ENCODE results near the gene RNASEH2B. TPM values are rescaled to one million over a fixed set of nuclear protein-coding genes. Genes with fewer than 3 reads are reported as not detected.

The RNASEH2B gene, protein sequence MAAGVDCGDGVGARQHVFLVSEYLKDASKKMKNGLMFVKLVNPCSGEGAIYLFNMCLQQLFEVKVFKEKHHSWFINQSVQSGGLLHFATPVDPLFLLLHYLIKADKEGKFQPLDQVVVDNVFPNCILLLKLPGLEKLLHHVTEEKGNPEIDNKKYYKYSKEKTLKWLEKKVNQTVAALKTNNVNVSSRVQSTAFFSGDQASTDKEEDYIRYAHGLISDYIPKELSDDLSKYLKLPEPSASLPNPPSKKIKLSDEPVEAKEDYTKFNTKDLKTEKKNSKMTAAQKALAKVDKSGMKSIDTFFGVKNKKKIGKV
- 46.4 TPM for total RNA-seq
- long read RNA-seq, full-length matches to known transcripts = 15 of 15 reads
- long read RNA-seq, partial matches to known transcripts = 0 of 15 reads
- long read RNA-seq, other reads (novel, unspliced or antisense) = 0 of 15 reads

DNA sequence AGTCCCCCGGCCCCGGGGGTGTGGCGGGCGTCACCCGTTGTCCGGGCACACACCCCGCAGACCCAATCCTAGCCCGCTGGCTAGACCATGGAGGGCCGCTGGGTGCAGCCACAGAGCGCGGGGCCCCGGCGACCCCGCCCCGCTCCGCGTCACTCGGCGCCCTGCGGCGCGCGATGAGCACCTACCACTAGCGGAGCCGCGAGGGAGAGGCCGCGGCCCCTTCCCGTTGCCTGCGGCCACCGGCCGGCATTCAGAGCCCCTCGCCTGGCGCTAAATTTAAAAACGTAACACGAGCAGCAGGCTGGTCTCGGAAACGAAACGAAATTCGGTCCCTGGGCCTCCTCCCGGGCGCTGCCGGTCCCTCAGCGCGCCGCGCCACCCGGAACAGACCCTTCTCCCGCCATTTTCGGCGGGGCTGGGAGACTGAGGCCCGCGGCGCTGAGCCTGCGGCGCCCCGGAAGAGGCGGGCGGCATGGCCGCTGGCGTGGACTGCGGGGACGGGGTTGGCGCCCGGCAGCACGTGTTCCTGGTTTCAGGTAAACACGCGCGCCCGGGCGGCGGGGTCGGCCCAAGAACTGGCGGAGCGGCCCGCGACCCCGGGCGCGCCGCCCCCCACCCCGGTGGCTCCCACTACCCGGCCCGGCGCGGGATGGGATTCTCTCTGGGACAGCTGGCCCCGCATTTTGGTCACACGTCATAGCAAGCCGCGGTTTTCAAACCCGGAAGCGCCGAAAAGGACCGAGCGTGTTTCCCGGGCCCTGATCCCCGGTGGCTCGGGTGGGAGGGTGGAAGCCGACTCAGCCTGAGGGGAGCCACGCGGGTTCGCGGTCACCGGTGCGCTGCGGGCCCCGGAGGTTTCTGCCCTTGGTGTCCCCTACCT is at the start of gene RNASEH2B:
RNASEH2B (plus strand) TSS at position 187 of the 880 bp plus-strand sequence; CDS start at position 473, 286 bp downstream.
- ATAC-seq = peak; percentile 94
- DNase-seq (ENCODE audit: missing footprints) = peak; percentile 89
- intact Hi-C loops (cut with DNase I) = loop anchor here (2.0 to 10.0 kb wide), 5 partner anchors 108 to 973 kb away; partner anchors contain the start of gene SPRYD7

DNA sequence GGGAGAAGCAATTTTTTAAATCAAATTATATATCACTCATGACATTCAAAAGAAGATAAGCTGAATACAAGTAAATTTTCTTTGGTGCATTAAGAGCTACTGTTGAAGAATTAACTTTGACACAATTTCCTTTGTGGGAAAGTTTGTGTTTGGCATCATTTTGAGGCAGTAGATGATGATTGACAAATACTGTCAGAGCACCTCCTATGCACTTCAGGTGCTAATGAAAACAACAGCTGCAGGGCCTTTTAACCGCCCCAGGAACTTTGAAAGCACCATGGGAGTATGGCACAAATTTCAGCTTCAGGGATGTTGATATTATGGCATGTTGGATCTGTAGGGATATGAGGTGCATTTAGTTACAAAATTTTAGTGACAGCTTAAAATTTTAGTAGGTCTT is 45.1 kb upstream of the RNASEH2B start:
- DNase-seq (ENCODE audit: missing footprints) = no peak
- intact Hi-C loops (cut with DNase I) = no loop called here
- no peak for ATAC-seq

DNA sequence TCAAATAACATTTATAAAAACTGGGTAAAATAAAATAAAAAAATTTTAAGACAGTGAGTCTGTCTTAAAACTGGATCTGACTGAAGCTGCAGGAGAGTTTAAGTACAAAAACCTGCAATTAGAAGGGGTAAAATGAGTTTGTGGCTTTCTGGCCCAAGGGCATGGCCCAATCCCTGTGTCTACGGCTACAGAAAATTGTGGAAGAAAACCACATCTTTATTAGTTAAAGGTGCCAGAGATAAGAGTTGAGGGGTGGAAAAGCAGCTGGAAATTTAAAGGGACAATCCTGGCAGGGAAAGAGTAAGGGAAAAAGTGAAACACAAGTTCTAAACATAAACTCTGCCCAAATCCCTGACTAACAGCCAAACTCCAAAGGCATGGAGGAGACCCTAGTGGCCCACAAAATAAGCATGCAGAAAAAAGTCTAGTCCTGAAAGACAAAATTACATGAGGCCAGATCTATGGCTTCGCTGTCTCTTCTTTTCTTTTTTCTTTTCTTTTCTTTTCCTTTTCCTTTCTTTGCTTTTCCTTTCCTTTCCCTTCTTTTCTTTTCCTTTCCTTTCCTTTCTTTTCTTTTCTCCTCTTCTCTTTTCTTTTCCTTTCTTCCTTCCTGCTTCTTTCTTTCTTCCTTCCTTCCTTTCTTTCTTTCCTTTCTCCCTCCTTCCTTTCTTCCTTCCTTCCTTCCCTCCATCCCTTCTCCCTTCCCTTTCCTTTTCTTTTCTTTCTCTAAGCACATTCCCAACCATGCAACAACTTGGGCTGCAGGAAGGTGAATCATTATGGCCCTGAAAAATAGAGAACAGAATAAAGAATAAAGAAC is 42.6 kb upstream of the RNASEH2B start:
- no peak for ATAC-seq
- intact Hi-C loops (cut with DNase I) = no loop called here
- no peak for DNase-seq (ENCODE audit: missing footprints)

- no peak for DNase-seq (ENCODE audit: missing footprints)
- ATAC-seq = no peak
- intact Hi-C loops (cut with DNase I) = no loop called here
These were observed 42.0 kb upstream of the RNASEH2B start for GRCh38 chr13:50867637-50867945.

- intact Hi-C loops (cut with DNase I) = no loop called here
- no peak for ATAC-seq
- DNase-seq (ENCODE audit: missing footprints) = no peak
These were observed 38.2 kb upstream of the RNASEH2B start for GRCh38 chr13:50871405-50871804.

DNA sequence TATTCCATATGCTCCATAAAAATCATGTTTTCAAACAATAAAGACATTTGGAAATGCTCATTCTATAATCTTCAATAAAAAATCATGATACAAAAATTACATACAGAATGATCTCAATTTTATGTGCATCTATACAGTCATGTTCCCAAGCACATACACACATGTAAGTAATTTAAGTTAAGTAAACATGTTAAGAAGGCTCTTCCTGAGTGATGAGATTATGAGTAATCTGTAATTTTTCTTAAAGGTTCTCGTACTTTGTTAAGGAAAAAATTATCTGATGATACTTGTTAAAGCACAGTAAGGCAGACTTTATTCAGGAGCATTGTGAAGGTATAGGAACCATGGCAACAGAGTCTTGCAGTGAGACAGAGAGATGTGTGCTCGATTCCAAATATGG is 36.1 kb upstream of the RNASEH2B start:
- intact Hi-C loops (cut with DNase I) = no loop called here
- ATAC-seq (no peak), DNase-seq (ENCODE audit: missing footprints) (no peak)

GRCh38 chr13:50873991-50874390 is 35.6 kb upstream of the RNASEH2B start:
- intact Hi-C loops (cut with DNase I) = no loop called here
- DNase-seq (ENCODE audit: missing footprints) (no peak), ATAC-seq (no peak)

DNA sequence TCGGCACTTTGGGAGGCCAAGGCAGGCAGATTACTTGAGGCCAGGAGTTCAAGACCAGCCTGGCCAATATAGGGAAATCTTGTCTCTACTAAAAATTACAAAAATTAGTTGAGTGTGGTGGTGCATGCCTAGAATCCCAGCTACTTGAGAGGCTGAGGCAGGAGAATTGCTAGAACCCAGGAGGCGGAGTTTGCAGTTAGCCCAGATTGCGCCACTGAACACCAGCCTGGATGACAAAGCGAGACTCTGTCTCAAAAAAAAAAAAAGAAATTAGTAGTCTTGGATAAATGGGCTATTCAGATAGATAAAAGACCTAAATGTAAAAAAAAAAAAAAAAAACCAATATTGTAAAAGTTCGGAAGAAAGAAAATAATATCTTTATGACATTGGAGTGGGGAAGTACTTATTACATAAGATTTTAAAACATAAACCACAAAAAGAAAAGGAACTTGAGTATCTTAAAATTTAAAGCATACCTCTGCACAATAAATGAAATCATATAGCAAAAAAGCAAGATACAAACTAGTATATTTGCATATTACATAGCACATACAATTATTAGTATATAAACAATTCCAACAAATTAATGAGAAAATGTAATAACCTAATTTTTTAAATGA is 26.7 kb upstream of the RNASEH2B start:
- intact Hi-C loops (cut with DNase I) = no loop called here
- DNase-seq (ENCODE audit: missing footprints) (no peak), ATAC-seq (no peak)

GRCh38 chr13:50883728-50884127 is 25.9 kb upstream of the RNASEH2B start:
- no peak for DNase-seq (ENCODE audit: missing footprints)
- ATAC-seq = no peak
- intact Hi-C loops (cut with DNase I) = no loop called here

DNA sequence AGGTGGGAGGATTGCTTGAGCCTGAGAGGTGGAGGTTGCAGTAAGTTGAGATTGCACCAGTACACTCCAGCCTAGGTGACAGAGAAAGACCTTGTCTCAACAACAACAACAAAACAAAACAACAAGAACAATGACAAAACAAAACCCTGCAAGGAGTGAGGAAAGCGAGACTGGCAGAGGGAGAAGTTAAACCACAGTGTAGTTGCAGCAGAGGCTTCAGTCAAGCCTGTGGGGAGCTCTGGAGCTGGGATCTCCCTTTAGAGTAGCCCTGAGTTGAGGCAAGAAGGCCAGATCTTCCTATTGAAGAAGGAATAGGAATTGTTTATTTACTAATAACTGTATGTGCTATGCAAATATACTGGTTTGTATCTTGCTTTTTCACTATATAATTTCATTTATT is 25.3 kb upstream of the RNASEH2B start:
- DNase-seq (ENCODE audit: missing footprints) = no peak
- intact Hi-C loops (cut with DNase I) = no loop called here
- no peak for ATAC-seq

- DNase-seq (ENCODE audit: missing footprints) (no peak), ATAC-seq (no peak)
- intact Hi-C loops (cut with DNase I) = no loop called here
These were observed 22.4 kb upstream of the RNASEH2B start for GRCh38 chr13:50887151-50887550.

- DNase-seq (ENCODE audit: missing footprints) = no peak
- no peak for ATAC-seq
- intact Hi-C loops (cut with DNase I) = no loop called here
These were observed 21.2 kb upstream of the RNASEH2B start for GRCh38 chr13:50888362-50888761.

DNA sequence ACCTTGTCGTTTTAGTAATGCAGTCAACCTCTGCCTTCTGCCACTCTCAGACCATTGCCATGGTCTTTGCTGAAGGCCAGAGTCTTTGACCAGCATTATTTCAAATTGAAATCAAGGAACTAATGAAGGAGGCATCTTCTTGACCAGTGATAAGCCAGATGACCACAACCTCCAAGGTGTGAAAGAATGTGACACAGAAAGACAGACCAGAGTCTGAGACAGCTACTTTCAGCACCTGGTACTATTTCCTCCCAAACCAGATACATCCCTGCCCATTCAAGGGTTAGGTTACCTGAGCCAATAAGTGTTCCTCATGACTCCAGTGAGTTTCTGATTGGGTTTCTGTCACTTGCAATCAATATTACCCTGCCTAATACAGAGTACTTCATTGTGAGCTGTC is 20.3 kb upstream of the RNASEH2B start:
- intact Hi-C loops (cut with DNase I) = no loop called here
- ATAC-seq (no peak), DNase-seq (ENCODE audit: missing footprints) (no peak)

GRCh38 chr13:50891206-50891605 is 18.4 kb upstream of the RNASEH2B start:
- intact Hi-C loops (cut with DNase I) = no loop called here
- no peak for ATAC-seq
- no peak for DNase-seq (ENCODE audit: missing footprints)

DNA sequence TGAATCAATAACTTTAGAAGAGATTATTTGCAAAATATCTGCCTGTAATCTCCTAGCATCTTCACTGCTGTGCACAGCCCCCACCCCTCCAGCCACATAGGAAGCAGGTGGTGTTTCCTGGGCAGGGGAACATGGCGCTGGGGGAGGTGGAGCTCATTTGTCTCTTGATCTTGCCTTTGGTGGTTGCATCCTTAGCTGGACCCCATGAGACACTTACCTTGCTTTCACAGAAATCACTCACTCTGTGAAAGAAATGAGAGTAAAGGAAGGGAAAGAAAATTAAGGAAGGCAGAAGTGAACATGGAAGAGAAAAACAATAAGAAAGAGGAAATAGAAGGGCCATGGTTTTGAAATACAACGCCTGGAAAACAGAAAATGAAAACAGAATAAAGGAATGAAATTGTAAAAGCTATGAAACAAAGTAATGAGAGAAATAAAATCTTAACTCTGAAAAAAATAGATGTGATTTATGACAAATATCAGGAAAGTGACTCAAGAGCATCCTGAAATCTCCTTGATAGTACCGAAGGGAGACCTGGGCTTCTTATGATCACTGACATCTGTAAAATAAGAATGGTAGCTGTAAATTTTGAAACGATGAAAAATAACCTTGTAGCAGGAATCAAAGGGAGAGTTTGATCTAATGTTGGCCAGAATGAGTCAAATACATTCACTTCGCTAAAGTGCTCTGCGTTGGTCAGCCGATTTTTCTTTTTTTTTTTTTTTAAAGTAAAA is 17.2 kb upstream of the RNASEH2B start:
- intact Hi-C loops (cut with DNase I) = no loop called here
- no peak for DNase-seq (ENCODE audit: missing footprints)
- ATAC-seq = no peak

DNA sequence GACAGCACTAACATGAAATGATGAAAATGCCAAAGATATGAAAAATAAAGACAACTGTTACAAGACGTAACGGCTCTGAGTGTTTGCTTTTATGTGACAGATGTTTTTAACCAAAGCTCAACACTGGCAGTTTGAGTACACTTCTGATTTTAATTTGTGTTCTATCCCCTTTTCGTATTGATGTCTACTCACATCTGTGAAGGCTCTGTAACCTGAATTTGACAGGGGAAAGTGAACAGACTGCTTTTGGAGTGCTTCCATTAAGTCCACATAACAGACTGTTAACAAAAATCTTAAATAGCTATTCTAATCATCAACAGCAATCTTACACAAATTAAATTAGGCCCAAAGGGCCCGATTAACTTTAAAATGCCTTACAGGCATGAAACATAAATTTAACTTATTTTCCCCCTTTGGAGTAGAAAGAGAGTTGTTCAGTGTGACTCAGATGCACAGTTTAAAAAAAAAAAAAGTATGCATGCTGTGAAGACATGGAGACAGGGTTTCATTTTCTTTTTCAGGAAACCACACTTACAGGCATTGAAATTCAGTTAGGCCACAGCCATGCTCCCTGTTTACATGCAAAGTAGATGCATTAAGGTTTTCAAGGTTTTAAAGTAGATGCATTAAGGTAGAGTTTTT is 16.3 kb upstream of the RNASEH2B start:
- intact Hi-C loops (cut with DNase I) = no loop called here
- ATAC-seq (no peak), DNase-seq (ENCODE audit: missing footprints) (no peak)

DNA sequence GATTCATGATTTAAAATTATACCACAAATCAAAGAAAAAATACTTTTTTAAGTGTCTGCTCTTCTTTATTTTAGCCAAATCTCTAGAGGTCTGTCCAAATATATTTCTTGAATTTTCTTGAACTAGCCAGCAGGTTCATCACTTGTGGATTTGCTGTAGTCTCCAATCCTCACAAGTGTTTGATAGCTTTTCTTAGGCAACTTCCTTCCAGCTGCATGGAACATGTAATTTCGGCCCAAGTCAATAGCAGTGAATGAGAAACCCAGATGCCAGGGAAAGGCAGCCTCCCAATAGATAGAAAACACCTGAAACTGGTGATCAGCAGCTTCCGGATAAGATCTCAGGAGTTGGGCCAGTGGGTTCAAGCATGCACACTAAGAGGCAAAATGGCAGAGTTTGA is 15.6 kb upstream of the RNASEH2B start:
- no peak for DNase-seq (ENCODE audit: missing footprints)
- no peak for ATAC-seq
- intact Hi-C loops (cut with DNase I) = no loop called here

DNA sequence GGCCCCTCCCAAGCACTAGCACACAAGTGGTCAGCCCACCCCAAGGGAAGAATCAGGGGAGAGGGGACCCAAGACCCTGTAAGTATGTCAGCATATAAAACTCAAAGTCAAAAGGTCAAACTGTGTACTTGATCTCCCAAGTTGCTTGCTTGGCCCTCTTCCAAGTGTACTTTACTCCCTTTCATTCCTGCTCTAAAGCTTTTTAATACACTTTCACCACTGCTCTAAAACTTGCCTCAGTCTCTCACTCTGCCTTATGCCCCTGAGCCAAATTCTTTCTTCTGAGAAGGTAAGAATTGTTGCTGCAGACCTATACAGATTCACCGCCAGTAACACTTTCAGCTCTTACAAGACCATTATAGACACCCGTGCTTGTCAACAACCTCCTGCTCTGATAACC is 15.1 kb upstream of the RNASEH2B start:
- no peak for DNase-seq (ENCODE audit: missing footprints)
- no peak for ATAC-seq
- intact Hi-C loops (cut with DNase I) = no loop called here

Data from Right ventricle myocardium inferior (tissue), 1 donor.